ENCODE measurements around the gene RASA4.
"Not testable (repeated sequence)": the region's sequence is repeated elsewhere in the genome, so short reads cannot be mapped to it uniquely, and the experiment has no call there.

GRCh38 chr7:102542083-102542482, 74.5 kb downstream of the RASA4 start:
- TF ChIP-seq YY1 (IDR thresholded peaks at IDR 0.05; ENCODE audit: insufficient read depth, insufficient read length); SUZ12 (IDR thresholded peaks at IDR 0.05; ENCODE audit: extremely low read depth, insufficient read depth, insufficient read length): not testable (repeated sequence)
